Measurements from ENCODE around the gene PHYKPL.
"Not testable (repeated sequence)": the region's sequence is repeated elsewhere in the genome, so short reads cannot be mapped to it uniquely, and the experiment has no call there.

The PHYKPL gene

GRCh38 chr5:178261666-178262600 is 29.3 kb upstream of the PHYKPL start:
- no peak for DNase-seq

GRCh38 chr5:178259623-178260536 is 27.3 kb upstream of the PHYKPL start:
- no peak for DNase-seq

- DNase-seq, result no peak
These were observed 25.0 kb upstream of the PHYKPL start for GRCh38 chr5:178257650-178258049.

GRCh38 chr5:178256746-178257145 is 24.1 kb upstream of the PHYKPL start:
- no peak for DNase-seq

GRCh38 chr5:178253632-178254031 is 21.0 kb upstream of the PHYKPL start:
- DNase-seq, result not testable (repeated sequence)

GRCh38 chr5:178252258-178252657 is 19.7 kb upstream of the PHYKPL start:
- DNase-seq, result no peak

- DNase-seq, result no peak
These were observed 17.7 kb upstream of the PHYKPL start for GRCh38 chr5:178250263-178250662.

GRCh38 chr5:178249191-178249989 is 16.8 kb upstream of the PHYKPL start:
- peak; percentile 25 for DNase-seq

- no peak for DNase-seq
These were observed 16.1 kb upstream of the PHYKPL start for GRCh38 chr5:178248750-178249149.

- no peak for DNase-seq
These were observed 15.2 kb upstream of the PHYKPL start for GRCh38 chr5:178247481-178248456.

GRCh38 chr5:178246624-178247279 is 14.2 kb upstream of the PHYKPL start:
- no peak for DNase-seq

GRCh38 chr5:178245389-178245788 is 12.8 kb upstream of the PHYKPL start:
- no peak for DNase-seq

- no peak for DNase-seq
These were observed 12.0 kb upstream of the PHYKPL start for GRCh38 chr5:178244576-178244975.

- DNase-seq, result no peak
These were observed 9.8 kb upstream of the PHYKPL start for GRCh38 chr5:178242416-178242815.

GRCh38 chr5:178241688-178242231 is 9.2 kb upstream of the PHYKPL start:
- DNase-seq, result no peak

- peak; percentile 90 for DNase-seq
These were observed 8.6 kb upstream of the PHYKPL start for GRCh38 chr5:178241231-178241663.

- DNase-seq, result peak; percentile 78
These were observed 8.2 kb upstream of the PHYKPL start for GRCh38 chr5:178240766-178241165.

- peak; percentile 78 for DNase-seq
These were observed 7.7 kb upstream of the PHYKPL start for GRCh38 chr5:178240341-178240741.

GRCh38 chr5:178239626-178240301 is 7.2 kb upstream of the PHYKPL start:
- not testable (repeated sequence) for DNase-seq

Data from KG1 (cell line).